NB4 (cell line): Measurements from ENCODE around the gene PPFIA1.

Source experiments
- DNase-seq: peaks from one replicate; pipeline ENCODE4 v3.0.0; 2010; ENCODE audit warnings: low read depth
- H3K4me3 ChIP-seq: one replicate; pipeline ENCODE4 v1.5.1; 2011; ENCODE audit warnings: mild to moderate bottlenecking, low read depth, low read length, moderate library complexity
- CTCF ChIP-seq: IDR thresholded peaks from one replicate; pipeline ENCODE4 v1.5.1; 2012; ENCODE audit warnings: low read depth, low read length
- MAX ChIP-seq: IDR thresholded peaks from 2 replicates; pipeline ENCODE4 v1.6.1; 2011; ENCODE audit warnings: low read depth, low read length
- MYC ChIP-seq: IDR thresholded peaks from 2 replicates; pipeline ENCODE4 v1.6.1; 2011; ENCODE audit warnings: low read depth, low read length
- POLR2A ChIP-seq: IDR thresholded peaks from 2 replicates; pipeline ENCODE4 v1.6.1; 2011; ENCODE audit warnings: mild to moderate bottlenecking; ENCODE audit not compliant: insufficient read length; ENCODE audit errors: extremely low read depth

The PPFIA1 gene

GRCh38 chr11:70233962-70234361 is 36.5 kb upstream of the PPFIA1 start:
- H3K4me3 ChIP-seq, result no peak overlapping the region
- no peak for TF ChIP-seq MAX
- TF ChIP-seq MYC, result no peak
- no peak for TF ChIP-seq POLR2A
- TF ChIP-seq CTCF, result no peak
- DNase-seq, result no peak

- no peak overlapping the region for H3K4me3 ChIP-seq
- DNase-seq, result no peak
- TF ChIP-seq MAX, result no peak
- TF ChIP-seq MYC, result no peak
- no peak for TF ChIP-seq CTCF
- TF ChIP-seq POLR2A, result no peak
Measured at GRCh38 chr11:70240337-70240736, 30.2 kb upstream of the PPFIA1 start.

- H3K4me3 ChIP-seq, result no peak overlapping the region
- TF ChIP-seq CTCF (no peak), MYC (no peak), POLR2A (no peak), MAX (no peak)
- no peak for DNase-seq
Measured at GRCh38 chr11:70241709-70242108, 28.8 kb upstream of the PPFIA1 start.

- H3K4me3 ChIP-seq, result no peak overlapping the region
- DNase-seq, result no peak
- no peak for TF ChIP-seq CTCF
- no peak for TF ChIP-seq MAX
Measured at GRCh38 chr11:70242885-70243284, 27.6 kb upstream of the PPFIA1 start.

GRCh38 chr11:70243912-70244652 is 26.4 kb upstream of the PPFIA1 start:
- DNase-seq, result no peak
- TF ChIP-seq MYC (no peak), POLR2A (no peak), MAX (no peak)
- no peak overlapping the region for H3K4me3 ChIP-seq

- no peak for DNase-seq
- H3K4me3 ChIP-seq, result no peak overlapping the region
- TF ChIP-seq MAX, result no peak
- no peak for TF ChIP-seq CTCF
- TF ChIP-seq POLR2A, result no peak
- TF ChIP-seq MYC, result no peak
Measured at GRCh38 chr11:70244698-70245097, 25.8 kb upstream of the PPFIA1 start.
